OCI-LY1 (cell line): Measurements from ENCODE around the gene NCOR1.

Experiments used
- H2AFZ ChIP-seq: fragments of 200-600 bp; sonication (generic), shearing (Covaris generic); 2 replicates; pipeline ENCODE4 v1.6.0; 2014; ENCODE audit warnings: antibody characterized with exemption, mild to moderate bottlenecking, low read length
- H3F3A ChIP-seq: fragments of 200-600 bp; sonication (generic), shearing (Covaris generic); 2 replicates; pipeline ENCODE4 v1.6.0; 2014; ENCODE audit warnings: mild to moderate bottlenecking, antibody characterized with exemption, low read length, moderate library complexity; ENCODE audit not compliant: insufficient read depth
- H3K27ac ChIP-seq: fragments of 200-600 bp; sonication (generic); 2 replicates; pipeline ENCODE4 v1.5.1; 2014; ENCODE audit warnings: low read length, mixed run types, mild to moderate bottlenecking, low read depth; ENCODE audit not compliant: poor library complexity, severe bottlenecking
- H3K27me3 ChIP-seq: fragments of 200-600 bp; sonication (generic); 2 replicates; pipeline ENCODE4 v1.6.0; 2014; ENCODE audit warnings: antibody characterized with exemption, mild to moderate bottlenecking, low read length, moderate library complexity; ENCODE audit not compliant: insufficient read depth
- H3K36me3 ChIP-seq: fragments of 200-600 bp; sonication (generic); 2 replicates; pipeline ENCODE4 v1.6.1; 2014; ENCODE audit warnings: mild to moderate bottlenecking, antibody characterized with exemption, low read length, moderate library complexity, mixed read lengths; ENCODE audit not compliant: insufficient read depth
- H3K4me1 ChIP-seq: fragments of 200-600 bp; sonication (generic); 2 replicates; pipeline ENCODE4 v1.5.1; 2014; ENCODE audit warnings: mild to moderate bottlenecking, low read length, moderate library complexity; ENCODE audit not compliant: insufficient read depth, severe bottlenecking
- H3K4me2 ChIP-seq: fragments of 200-600 bp; sonication (generic), shearing (Covaris generic); 2 replicates; pipeline ENCODE4 v1.6.1; 2014; ENCODE audit warnings: low read length
- H3K4me3 ChIP-seq: fragments of 200-600 bp; sonication (generic); 2 replicates; pipeline ENCODE4 v1.5.1; 2014; ENCODE audit warnings: low read length, low read depth, mild to moderate bottlenecking, mixed read lengths; ENCODE audit not compliant: poor library complexity, severe bottlenecking
- H3K79me2 ChIP-seq: fragments of 200-600 bp; shearing (Covaris generic); 2 replicates; pipeline ENCODE4 v1.6.1; 2016; ENCODE audit warnings: mixed run types, low read length, mixed read lengths; ENCODE audit not compliant: insufficient read depth
- H3K9ac ChIP-seq: fragments of 200-600 bp; sonication (generic), shearing (Covaris generic); 2 replicates; pipeline ENCODE4 v1.6.1; 2014; ENCODE audit warnings: mild to moderate bottlenecking, low read length, mixed read lengths
- H3K9me2 ChIP-seq: fragments of 200-600 bp; sonication (generic), shearing (Covaris generic); 2 replicates; pipeline ENCODE4 v1.6.1; 2014; ENCODE audit warnings: low read depth, mild to moderate bottlenecking, low read length, mixed read lengths
- H3K9me3 ChIP-seq: fragments of 200-600 bp; shearing (Covaris generic); 2 replicates; pipeline ENCODE4 v1.6.1; 2014; ENCODE audit warnings: low read length, mixed read lengths
- H4K20me1 ChIP-seq: fragments of 200-600 bp; sonication (generic), shearing (Covaris generic); 2 replicates; pipeline ENCODE4 v1.6.0; 2016; ENCODE audit warnings: mild to moderate bottlenecking, low read length; ENCODE audit not compliant: insufficient read depth
- EZH2 ChIP-seq: fragments of 200-600 bp; sonication (generic), shearing (Covaris generic); IDR thresholded peaks from 2 replicates; pipeline ENCODE4 v1.8.0; 2017; ENCODE audit warnings: borderline replicate concordance, mixed run types, mild to moderate bottlenecking, antibody characterized with exemption, low read length, moderate library complexity, mixed read lengths
- TF ChIP-seq, protein P1 (sequence below): fragments of 200-600 bp; sonication (generic), shearing (Covaris generic); IDR thresholded peaks from 2 replicates; pipeline ENCODE4 v1.5.1; 2017; ENCODE audit warnings: mild to moderate bottlenecking, antibody characterized with exemption, low read length, moderate library complexity, mixed read lengths

NCOR1 gene

GRCh38 chr17:16259926-16260325 is 44.6 kb upstream of the NCOR1 start:
- H3K4me1 ChIP-seq, result no peaks in the 10 kb centered on the region
- H2AFZ ChIP-seq, result no peak overlapping the region
- TF ChIP-seq, protein P1, sequence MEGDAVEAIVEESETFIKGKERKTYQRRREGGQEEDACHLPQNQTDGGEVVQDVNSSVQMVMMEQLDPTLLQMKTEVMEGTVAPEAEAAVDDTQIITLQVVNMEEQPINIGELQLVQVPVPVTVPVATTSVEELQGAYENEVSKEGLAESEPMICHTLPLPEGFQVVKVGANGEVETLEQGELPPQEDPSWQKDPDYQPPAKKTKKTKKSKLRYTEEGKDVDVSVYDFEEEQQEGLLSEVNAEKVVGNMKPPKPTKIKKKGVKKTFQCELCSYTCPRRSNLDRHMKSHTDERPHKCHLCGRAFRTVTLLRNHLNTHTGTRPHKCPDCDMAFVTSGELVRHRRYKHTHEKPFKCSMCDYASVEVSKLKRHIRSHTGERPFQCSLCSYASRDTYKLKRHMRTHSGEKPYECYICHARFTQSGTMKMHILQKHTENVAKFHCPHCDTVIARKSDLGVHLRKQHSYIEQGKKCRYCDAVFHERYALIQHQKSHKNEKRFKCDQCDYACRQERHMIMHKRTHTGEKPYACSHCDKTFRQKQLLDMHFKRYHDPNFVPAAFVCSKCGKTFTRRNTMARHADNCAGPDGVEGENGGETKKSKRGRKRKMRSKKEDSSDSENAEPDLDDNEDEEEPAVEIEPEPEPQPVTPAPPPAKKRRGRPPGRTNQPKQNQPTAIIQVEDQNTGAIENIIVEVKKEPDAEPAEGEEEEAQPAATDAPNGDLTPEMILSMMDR, result no peak
- TF ChIP-seq EZH2, result no peak

DNA sequence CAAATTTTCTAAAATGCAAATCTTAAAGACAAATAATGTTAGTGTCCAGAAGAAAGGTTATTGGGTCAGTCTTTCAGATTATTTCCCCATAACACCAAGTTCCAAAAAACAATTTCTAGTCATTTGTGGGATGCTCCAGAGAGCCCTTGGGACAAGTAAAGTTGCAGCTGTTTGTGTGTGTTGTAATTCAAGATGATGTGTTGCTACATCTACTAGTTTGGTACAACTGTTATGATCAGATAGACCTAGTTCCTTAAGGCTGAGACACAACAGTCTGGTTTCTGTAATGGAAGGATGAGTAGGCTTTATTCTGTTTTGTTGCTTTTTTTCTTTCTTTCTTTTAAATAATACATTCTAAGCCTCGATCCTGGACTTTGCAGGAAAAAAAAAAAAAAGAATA is 43.6 kb upstream of the NCOR1 start:
- H2AFZ ChIP-seq, result no peak overlapping the region
- no peak overlapping the region for H3K9ac ChIP-seq
- H3K27ac ChIP-seq, result no peak overlapping the region
- no peaks in the 10 kb centered on the region for H3K9me2 ChIP-seq
- H3K4me2 ChIP-seq, result no peak overlapping the region
- TF ChIP-seq EZH2, result no peak
- TF ChIP-seq, protein P1, result no peak
- H3K4me1 ChIP-seq, result no peaks in the 10 kb centered on the region
- H3F3A ChIP-seq, result no peaks in the 10 kb centered on the region
- H3K36me3 ChIP-seq, result peaks cover 16% of the 10 kb centered on the region
- H4K20me1 ChIP-seq, result no peaks in the 10 kb centered on the region
- no peaks in the 10 kb centered on the region for H3K79me2 ChIP-seq
- H3K9me3 ChIP-seq, result peaks cover 9% of the 10 kb centered on the region; the same call in 1 of the 2 replicates
- H3K27me3 ChIP-seq, result no peaks in the 10 kb centered on the region
- H3K4me3 ChIP-seq, result no peak overlapping the region

More at GRCh38 chr17:16259926-16260325, 44.6 kb upstream of the NCOR1 start:
- H3K9me3 ChIP-seq, result peaks cover 9% of the 10 kb centered on the region; the same call in 1 of the 2 replicates
- H3K36me3 ChIP-seq, result peaks cover 16% of the 10 kb centered on the region
- H3K9me2 ChIP-seq, result no peaks in the 10 kb centered on the region
- H3K27me3 ChIP-seq, result no peaks in the 10 kb centered on the region
- no peak overlapping the region for H3K4me3 ChIP-seq
- no peaks in the 10 kb centered on the region for H3K79me2 ChIP-seq
- H3K4me2 ChIP-seq, result no peak overlapping the region
- H4K20me1 ChIP-seq, result no peaks in the 10 kb centered on the region
- no peaks in the 10 kb centered on the region for H3F3A ChIP-seq
- H3K9ac ChIP-seq, result no peak overlapping the region
- H3K27ac ChIP-seq, result no peak overlapping the region

- H3F3A ChIP-seq, result no peaks in the 10 kb centered on the region
- H3K4me1 ChIP-seq, result no peaks in the 10 kb centered on the region
- H3K9me2 ChIP-seq, result no peaks in the 10 kb centered on the region
- H3K27ac ChIP-seq, result no peak overlapping the region
- H3K4me3 ChIP-seq, result no peak overlapping the region
- no peak overlapping the region for H3K4me2 ChIP-seq
- H3K79me2 ChIP-seq, result no peaks in the 10 kb centered on the region
- H2AFZ ChIP-seq, result no peak overlapping the region
- no peaks in the 10 kb centered on the region for H4K20me1 ChIP-seq
- H3K36me3 ChIP-seq, result peaks cover 15% of the 10 kb centered on the region
- TF ChIP-seq, protein P1, result no peak
- TF ChIP-seq EZH2, result no peak
- no peaks in the 10 kb centered on the region for H3K27me3 ChIP-seq
- peaks cover 9% of the 10 kb centered on the region; the same call in 1 of the 2 replicates for H3K9me3 ChIP-seq
- no peak overlapping the region for H3K9ac ChIP-seq
Measured at GRCh38 chr17:16255481-16255921, 40.2 kb upstream of the NCOR1 start.
